ENCODE data around the gene CREM. TPM values are rescaled to one million over a fixed set of nuclear protein-coding genes. Genes with fewer than 3 reads are reported as not detected.

CREM gene
- total and polyA plus RNA-seq, 7 donors, result 18.8 to 336 (median 39.2) TPM

GRCh38 chr10:35223016-35223415, 96.4 kb downstream of the CREM start:
- Histone ChIP-seq H3K4me3 (no peak overlapping the region), H3K9me3 (no peaks in the 10 kb centered on the region), H3K4me1 (peaks cover 4% of the 10 kb centered on the region), H3K36me3 (ENCODE audit: insufficient read depth in 1 of 2, low read depth in 1 of 2) (no peaks in the 10 kb centered on the region), H3K27ac (no peak overlapping the region), H3K27me3 (ENCODE audit: insufficient read depth in 3 of 3, low read length in 2 of 3) (no peaks in the 10 kb centered on the region)
- DNase-seq, result no peak
- intact Hi-C loops (cut with DNase I), result no loop called here
- 90 to 92% (median 92%) methylated on average over 4 of the region's 4 CpGs for WGBS, 3 donors
- ATAC-seq, result no peak
- TF ChIP-seq CTCF (IDR thresholded peaks at IDR 0.05), result no peak

DNA sequence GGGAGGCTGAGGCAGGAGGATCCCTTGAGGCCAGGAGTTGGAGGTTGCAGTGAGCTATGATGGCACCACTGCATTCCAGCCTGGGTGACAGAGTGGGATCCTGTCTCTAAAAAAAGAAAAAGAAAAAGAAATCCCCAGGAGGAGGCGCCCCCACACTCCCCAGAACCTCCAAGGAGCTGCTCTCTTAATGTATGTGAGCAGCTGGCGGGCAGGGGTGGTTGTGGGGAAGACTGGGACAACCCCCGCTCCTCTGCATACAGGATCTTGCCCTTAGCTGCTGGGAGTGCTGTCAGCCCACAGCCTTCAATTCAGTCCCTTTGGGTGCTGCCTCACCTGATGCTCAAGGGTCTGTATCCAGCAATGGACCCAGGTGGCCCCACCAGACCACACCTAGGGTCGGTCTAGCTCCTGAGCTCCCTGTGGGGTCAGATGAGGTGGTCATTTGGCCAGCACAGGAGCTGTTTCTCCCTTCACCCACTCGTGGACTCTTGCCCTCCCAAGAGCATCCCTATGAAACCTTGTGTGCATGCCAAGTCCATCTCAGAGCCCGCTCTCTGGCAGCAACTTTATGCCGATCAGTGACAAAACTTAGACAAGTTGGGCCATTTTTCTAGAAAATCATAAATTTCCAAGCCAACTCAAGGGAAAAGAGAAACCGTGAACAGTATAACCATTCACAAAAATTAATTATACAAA, 97.5 kb downstream of the CREM start:
- 84 to 87% (median 86%) methylated on average over 8 of the region's 8 CpGs for WGBS, 3 donors
- Histone ChIP-seq H3K4me1 (no peaks in the 10 kb centered on the region), H3K9me3 (no peaks in the 10 kb centered on the region), H3K4me3 (no peak overlapping the region), H3K27ac (no peak overlapping the region), H3K36me3 (ENCODE audit: insufficient read depth in 1 of 2, low read depth in 1 of 2) (no peaks in the 10 kb centered on the region), H3K27me3 (ENCODE audit: insufficient read depth in 3 of 3, low read length in 2 of 3) (no peaks in the 10 kb centered on the region)
- DNase-seq, result no peak
- intact Hi-C loops (cut with DNase I), result no loop called here
- no peak for TF ChIP-seq CTCF (IDR thresholded peaks at IDR 0.05)
- ATAC-seq, result peak in 1 of 4 donors; percentile 19

- H3K36me3 ChIP-seq (ENCODE audit: insufficient read depth in 1 of 2, low read depth in 1 of 2), result no peaks in the 10 kb centered on the region
- TF ChIP-seq CTCF (IDR thresholded peaks at IDR 0.05), result no peak
- WGBS, 3 donors, result 34 to 70% (median 61%) methylated on average over 5 of the region's 5 CpGs
- peak in 1 of 4 donors; percentile 19 for ATAC-seq
- no peaks in the 10 kb centered on the region for H3K4me1 ChIP-seq
- no peaks in the 10 kb centered on the region for H3K27me3 ChIP-seq (ENCODE audit: insufficient read depth in 3 of 3, low read length in 2 of 3)
- H3K9me3 ChIP-seq, result no peaks in the 10 kb centered on the region
- no peak overlapping the region for H3K27ac ChIP-seq
- no peak overlapping the region for H3K4me3 ChIP-seq
- intact Hi-C loops (cut with DNase I), result no loop called here
- DNase-seq, result no peak
Observed at GRCh38 chr10:35225204-35225603, 98.6 kb downstream of the CREM start.

- DNase-seq (no peak), ATAC-seq (no peak)
- intact Hi-C loops (cut with DNase I), result no loop called here
- TF ChIP-seq CTCF (IDR thresholded peaks at IDR 0.05), result no peak
- Histone ChIP-seq H3K27me3 (ENCODE audit: insufficient read depth in 3 of 3, low read length in 2 of 3) (no peaks in the 10 kb centered on the region), H3K27ac (no peak overlapping the region), H3K4me3 (no peak overlapping the region), H3K9me3 (no peaks in the 10 kb centered on the region), H3K4me1 (no peaks in the 10 kb centered on the region), H3K36me3 (ENCODE audit: insufficient read depth in 1 of 2, low read depth in 1 of 2) (no peaks in the 10 kb centered on the region)
- 83 to 84% (median 84%) methylated on average over 3 of the region's 3 CpGs for WGBS, 3 donors
Observed at GRCh38 chr10:35226507-35226906, 99.9 kb downstream of the CREM start.

DNA sequence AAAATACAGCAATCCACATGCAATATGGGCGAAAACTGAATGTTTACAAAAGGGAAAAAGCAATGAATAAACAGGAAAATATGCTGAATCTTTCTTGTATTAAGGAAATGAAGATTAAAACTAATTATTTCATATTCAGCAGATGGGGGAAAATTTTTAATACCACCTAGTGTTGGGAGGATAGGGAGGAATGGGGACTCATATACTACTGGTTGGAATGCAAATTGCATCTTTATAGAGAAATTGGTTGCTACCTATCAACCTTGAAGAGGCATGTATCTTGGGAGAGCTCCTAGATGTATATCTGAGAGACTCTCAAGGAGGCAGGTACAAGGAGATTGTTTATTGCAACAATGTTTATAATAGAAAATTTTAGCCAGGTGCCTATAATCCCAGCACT, 101.4 kb downstream of the CREM start:
- Histone ChIP-seq H3K36me3 (ENCODE audit: insufficient read depth in 1 of 2, low read depth in 1 of 2) (no peaks in the 10 kb centered on the region), H3K27ac (no peak overlapping the region), H3K4me3 (no peak overlapping the region), H3K27me3 (ENCODE audit: insufficient read depth in 3 of 3, low read length in 2 of 3) (no peaks in the 10 kb centered on the region), H3K4me1 (no peaks in the 10 kb centered on the region), H3K9me3 (no peaks in the 10 kb centered on the region)
- no peak for DNase-seq
- intact Hi-C loops (cut with DNase I), result no loop called here
- ATAC-seq, result no peak
- 97 to 100% (median 100%) methylated on average over 1 of the region's 1 CpG for WGBS, 3 donors
- no peak for TF ChIP-seq CTCF (IDR thresholded peaks at IDR 0.05)

All from psoas muscle (tissue), 8 donors.